ENCODE data around the gene CFAP410. TPM values are rescaled to one million over a fixed set of nuclear protein-coding genes. Genes with fewer than 3 reads are reported as not detected.

Gene CFAP410
- total RNA-seq, 2 donors from 2014 or later, result 62.5 to 71.3 TPM

DNA sequence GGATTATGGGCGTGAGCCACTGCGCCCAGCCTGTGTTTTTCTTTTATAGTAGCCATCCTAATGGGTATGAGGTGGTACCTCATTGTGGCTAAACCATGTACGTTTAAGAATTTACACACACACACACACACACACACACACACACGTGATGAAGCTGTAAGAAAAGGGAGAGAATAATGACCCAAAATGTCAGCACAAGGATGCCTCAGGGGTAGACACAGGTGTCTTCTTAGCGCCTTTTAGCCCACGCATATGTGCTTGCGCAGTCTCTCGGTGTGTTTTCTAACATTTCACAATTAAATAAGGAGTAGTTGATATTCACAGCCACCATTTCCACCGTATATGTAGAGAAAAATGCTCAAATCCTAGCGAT is 40.1 kb downstream of the CFAP410 start:
- DNase-seq (ENCODE audit: low spot score), result no peak
- H3K4me1 ChIP-seq (replicated peaks), result peaks cover 14% of the 10 kb centered on the region
- H3K4me3 ChIP-seq, result peak overlapping the region; percentile 79 to 86
- H3K27ac ChIP-seq, result peak overlapping the region; percentile 87 to 90
- H3K27me3 ChIP-seq (replicated peaks; ENCODE audit: insufficient read depth), result no peaks in the 10 kb centered on the region
- intact Hi-C loops (cut with DNase I), result no loop called here
- no peaks in the 10 kb centered on the region for H3K36me3 ChIP-seq
- 18% methylated on average over 10 of the region's 10 CpGs for WGBS
- TF ChIP-seq POLR2A (IDR thresholded peaks at IDR 0.05) (no peak), POLR2AphosphoS5 (IDR thresholded peaks at IDR 0.05) (no peak)
- TF ChIP-seq, protein P1, sequence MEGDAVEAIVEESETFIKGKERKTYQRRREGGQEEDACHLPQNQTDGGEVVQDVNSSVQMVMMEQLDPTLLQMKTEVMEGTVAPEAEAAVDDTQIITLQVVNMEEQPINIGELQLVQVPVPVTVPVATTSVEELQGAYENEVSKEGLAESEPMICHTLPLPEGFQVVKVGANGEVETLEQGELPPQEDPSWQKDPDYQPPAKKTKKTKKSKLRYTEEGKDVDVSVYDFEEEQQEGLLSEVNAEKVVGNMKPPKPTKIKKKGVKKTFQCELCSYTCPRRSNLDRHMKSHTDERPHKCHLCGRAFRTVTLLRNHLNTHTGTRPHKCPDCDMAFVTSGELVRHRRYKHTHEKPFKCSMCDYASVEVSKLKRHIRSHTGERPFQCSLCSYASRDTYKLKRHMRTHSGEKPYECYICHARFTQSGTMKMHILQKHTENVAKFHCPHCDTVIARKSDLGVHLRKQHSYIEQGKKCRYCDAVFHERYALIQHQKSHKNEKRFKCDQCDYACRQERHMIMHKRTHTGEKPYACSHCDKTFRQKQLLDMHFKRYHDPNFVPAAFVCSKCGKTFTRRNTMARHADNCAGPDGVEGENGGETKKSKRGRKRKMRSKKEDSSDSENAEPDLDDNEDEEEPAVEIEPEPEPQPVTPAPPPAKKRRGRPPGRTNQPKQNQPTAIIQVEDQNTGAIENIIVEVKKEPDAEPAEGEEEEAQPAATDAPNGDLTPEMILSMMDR (IDR thresholded peaks at IDR 0.05), result no peak
- no peaks in the 10 kb centered on the region for H3K9me3 ChIP-seq

GRCh38 chr21:44298301-44298700 is 40.9 kb downstream of the CFAP410 start:
- no peaks in the 10 kb centered on the region for H3K9me3 ChIP-seq
- TF ChIP-seq POLR2AphosphoS5 (IDR thresholded peaks at IDR 0.05) (no peak), POLR2A (IDR thresholded peaks at IDR 0.05) (no peak)
- TF ChIP-seq, protein P1 (IDR thresholded peaks at IDR 0.05), result no peak
- no peak overlapping the region for H3K27ac ChIP-seq
- no peak overlapping the region for H3K4me3 ChIP-seq
- no peak for DNase-seq (ENCODE audit: low spot score)
- intact Hi-C loops (cut with DNase I), result no loop called here
- 88% methylated on average over 2 of the region's 2 CpGs for WGBS
- peaks cover 14% of the 10 kb centered on the region for H3K4me1 ChIP-seq (replicated peaks)
- H3K36me3 ChIP-seq, result no peaks in the 10 kb centered on the region
- no peaks in the 10 kb centered on the region for H3K27me3 ChIP-seq (replicated peaks; ENCODE audit: insufficient read depth)

- Histone ChIP-seq H3K27me3 (replicated peaks; ENCODE audit: insufficient read depth) (no peaks in the 10 kb centered on the region), H3K9me3 (no peaks in the 10 kb centered on the region), H3K27ac (no peak overlapping the region), H3K36me3 (no peaks in the 10 kb centered on the region), H3K4me3 (no peak overlapping the region), H3K4me1 (replicated peaks) (peaks cover 14% of the 10 kb centered on the region)
- intact Hi-C loops (cut with DNase I), result no loop called here
- peak; percentile 85 for DNase-seq (ENCODE audit: low spot score)
- 33% methylated on average over 19 of the region's 22 CpGs for WGBS
- TF ChIP-seq, protein P1 (IDR thresholded peaks at IDR 0.05), result peak; percentile 74 to 92 (median 86)
- TF ChIP-seq POLR2A (IDR thresholded peaks at IDR 0.05) (no peak), POLR2AphosphoS5 (IDR thresholded peaks at IDR 0.05) (peak; percentile 62)
Observed at GRCh38 chr21:44297525-44298290, 41.5 kb downstream of the CFAP410 start.

GRCh38 chr21:44296916-44297315 is 42.3 kb downstream of the CFAP410 start:
- 76% methylated on average over 13 of the region's 13 CpGs for WGBS
- no peaks in the 10 kb centered on the region for H3K9me3 ChIP-seq
- no peak overlapping the region for H3K27ac ChIP-seq
- H3K4me3 ChIP-seq, result no peak overlapping the region
- intact Hi-C loops (cut with DNase I), result no loop called here
- no peak for DNase-seq (ENCODE audit: low spot score)
- H3K4me1 ChIP-seq (replicated peaks), result peaks cover 14% of the 10 kb centered on the region
- H3K27me3 ChIP-seq (replicated peaks; ENCODE audit: insufficient read depth), result no peaks in the 10 kb centered on the region
- TF ChIP-seq POLR2AphosphoS5 (IDR thresholded peaks at IDR 0.05), result no peak
- TF ChIP-seq POLR2A (IDR thresholded peaks at IDR 0.05), result no peak
- TF ChIP-seq, protein P1 (IDR thresholded peaks at IDR 0.05), result no peak
- no peaks in the 10 kb centered on the region for H3K36me3 ChIP-seq

DNA sequence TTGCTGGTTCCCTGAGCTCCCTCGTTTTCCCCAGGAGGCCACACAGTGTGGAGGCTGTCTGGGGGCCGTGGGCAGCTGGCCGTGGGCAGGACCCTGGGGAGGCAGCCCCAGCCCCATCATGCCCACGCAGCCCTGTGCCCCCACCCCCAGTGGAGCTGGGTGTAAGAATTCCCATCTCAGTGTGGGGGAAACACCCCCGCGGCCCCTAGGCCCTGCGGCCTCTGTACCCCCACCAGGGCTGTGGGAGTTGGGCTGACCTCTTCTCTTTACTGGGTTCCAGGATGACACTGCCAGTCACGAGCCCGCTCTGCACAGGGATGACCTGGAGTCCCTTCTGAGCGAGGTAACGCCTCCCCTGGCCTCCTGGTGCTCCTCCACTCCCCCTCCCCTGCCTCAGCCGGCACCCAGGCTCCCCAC is 43.1 kb downstream of the CFAP410 start:
- peaks cover 10% of the 10 kb centered on the region for H3K4me1 ChIP-seq (replicated peaks)
- H3K27me3 ChIP-seq (replicated peaks; ENCODE audit: insufficient read depth), result no peaks in the 10 kb centered on the region
- H3K27ac ChIP-seq, result no peak overlapping the region
- no peaks in the 10 kb centered on the region for H3K36me3 ChIP-seq
- H3K9me3 ChIP-seq, result no peaks in the 10 kb centered on the region
- TF ChIP-seq POLR2AphosphoS5 (IDR thresholded peaks at IDR 0.05) (no peak), POLR2A (IDR thresholded peaks at IDR 0.05) (no peak)
- TF ChIP-seq, protein P1 (IDR thresholded peaks at IDR 0.05), result no peak
- intact Hi-C loops (cut with DNase I), result no loop called here
- 85% methylated on average over 12 of the region's 12 CpGs for WGBS
- H3K4me3 ChIP-seq, result no peak overlapping the region
- DNase-seq (ENCODE audit: low spot score), result no peak

Data from prostate gland (tissue), 2 donors.